ENCODE results near the gene MRPL55. TPM values are rescaled to one million over a fixed set of nuclear protein-coding genes. Genes with fewer than 3 reads are reported as not detected.

The MRPL55 gene
- 38.1 TPM for total RNA-seq

DNA sequence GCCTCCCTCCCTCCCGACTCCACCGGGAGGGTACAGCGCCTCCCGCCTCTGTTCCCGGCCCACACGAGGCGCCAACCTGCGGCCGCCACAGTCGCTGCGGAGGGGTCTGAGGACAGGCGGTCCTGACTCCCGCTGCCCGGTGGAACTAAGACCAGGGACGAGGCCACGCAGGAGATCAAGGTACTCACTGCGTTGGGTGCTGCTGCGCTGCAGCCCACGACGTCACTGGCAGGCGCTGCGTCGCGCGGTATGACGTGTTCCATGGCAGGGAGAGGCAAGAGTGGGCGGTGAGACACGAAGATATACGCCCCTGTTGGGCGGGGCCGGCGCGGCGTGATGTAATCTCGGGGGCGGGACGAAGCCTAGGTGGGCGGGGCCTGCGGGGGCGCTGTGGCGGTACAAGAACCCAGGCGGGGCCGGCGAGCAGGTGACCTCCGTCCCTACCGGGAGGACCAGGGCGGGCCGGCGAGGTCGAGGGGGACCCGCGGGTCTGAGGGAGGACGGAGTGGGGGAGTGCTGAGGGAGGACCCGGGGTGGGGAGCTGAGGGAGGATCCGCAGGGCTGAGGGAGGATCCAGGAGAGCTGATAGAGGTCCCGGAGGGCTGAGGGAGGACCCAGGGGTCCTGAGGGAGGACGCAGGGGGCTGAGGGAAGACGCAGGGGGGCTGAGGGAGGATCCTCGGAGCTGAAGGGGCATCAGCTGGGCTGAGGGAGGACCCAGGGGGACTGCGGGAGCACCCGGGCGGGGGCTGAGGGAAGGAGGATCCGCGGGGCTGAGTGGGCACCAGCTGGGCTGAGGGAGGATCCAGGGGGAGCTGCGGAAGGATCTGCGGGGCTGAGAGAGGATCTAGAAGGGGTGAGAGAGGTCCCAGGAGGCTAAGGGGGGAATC, at the start of gene MRPL55:
Gene MRPL55, minus strand, starts transcription at position 227 of the 889 bp plus-strand sequence. CDS start 1,039 bp downstream, outside the sequence.
- Histone ChIP-seq H3K27ac (ENCODE audit: low read depth, low read length) (peak within 1 kb of the TSS; percentile 83), H3K9me3 (ENCODE audit: control insufficient read depth in 3 of 3, low read length in 3 of 3) (no peaks in the 10 kb centered on the region), H3K9ac (ENCODE audit: low read depth in 1 of 3, low read length in 3 of 3) (peak within 1 kb of the TSS; percentile 96 to 99 (median 97)), H3K4me1 (ENCODE audit: control insufficient read depth in 3 of 3, insufficient read depth in 3 of 3, low read length in 3 of 3) (peaks cover 25 to 35% (median 30%) of the 10 kb centered on the region in 3 donors), H3K27me3 (ENCODE audit: control insufficient read depth in 3 of 3, insufficient read depth in 3 of 3, low read length in 3 of 3) (no peaks in the 10 kb centered on the region), H3K36me3 (ENCODE audit: control insufficient read depth in 3 of 3, insufficient read depth in 3 of 3, low read length in 3 of 3) (peaks cover 16 to 22% (median 21%) of the 10 kb centered on the region in 3 donors), H3K4me3 (ENCODE audit: low read length in 3 of 3) (peak within 1 kb of the TSS; percentile 95 to 100 (median 98))

DNA sequence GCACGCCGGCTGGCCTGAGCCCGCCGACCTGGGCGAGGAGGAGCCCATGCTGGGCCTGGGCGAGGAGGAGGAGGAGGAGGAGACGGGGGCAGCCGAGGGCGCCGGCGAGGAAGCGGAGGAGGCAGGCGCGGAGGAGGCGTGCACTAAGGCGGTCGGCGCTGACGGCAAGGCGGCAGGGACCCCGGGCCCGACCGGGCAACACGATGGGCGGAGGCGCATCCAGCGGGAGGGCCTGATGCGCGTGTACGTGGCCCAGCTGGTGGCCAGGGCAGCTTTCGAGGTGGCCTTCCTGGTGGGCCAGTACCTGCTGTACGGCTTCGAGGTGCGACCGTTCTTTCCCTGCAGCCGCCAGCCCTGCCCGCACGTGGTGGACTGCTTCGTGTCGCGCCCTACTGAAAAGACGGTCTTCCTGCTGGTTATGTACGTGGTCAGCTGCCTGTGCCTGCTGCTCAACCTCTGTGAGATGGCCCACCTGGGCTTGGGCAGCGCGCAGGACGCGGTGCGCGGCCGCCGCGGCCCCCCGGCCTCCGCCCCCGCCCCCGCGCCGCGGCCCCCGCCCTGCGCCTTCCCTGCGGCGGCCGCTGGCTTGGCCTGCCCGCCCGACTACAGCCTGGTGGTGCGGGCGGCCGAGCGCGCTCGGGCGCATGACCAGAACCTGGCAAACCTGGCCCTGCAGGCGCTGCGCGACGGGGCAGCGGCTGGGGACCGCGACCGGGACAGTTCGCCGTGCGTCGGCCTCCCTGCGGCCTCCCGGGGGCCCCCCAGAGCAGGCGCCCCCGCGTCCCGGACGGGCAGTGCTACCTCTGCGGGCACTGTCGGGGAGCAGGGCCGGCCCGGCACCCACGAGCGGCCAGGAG, 49.3 kb upstream of the MRPL55 start:
- Histone ChIP-seq H3K9me3 (ENCODE audit: control insufficient read depth in 3 of 3, low read length in 3 of 3) (no peaks in the 10 kb centered on the region), H3K27me3 (ENCODE audit: control insufficient read depth in 3 of 3, insufficient read depth in 3 of 3, low read length in 3 of 3) (peaks cover 27 to 41% (median 28%) of the 10 kb centered on the region in 3 donors), H3K4me3 (ENCODE audit: low read length in 3 of 3) (peak overlapping the region in 1 of 3 donors; percentile 13), H3K9ac (ENCODE audit: low read depth in 1 of 3, low read length in 3 of 3) (peak overlapping the region in 1 of 3 donors; percentile 40), H3K4me1 (ENCODE audit: control insufficient read depth in 3 of 3, insufficient read depth in 3 of 3, low read length in 3 of 3) (peaks cover 19 to 26% (median 25%) of the 10 kb centered on the region in 3 donors), H3K27ac (ENCODE audit: low read depth, low read length) (no peak overlapping the region), H3K36me3 (ENCODE audit: control insufficient read depth in 3 of 3, insufficient read depth in 3 of 3, low read length in 3 of 3) (no peaks in the 10 kb centered on the region)

DNA sequence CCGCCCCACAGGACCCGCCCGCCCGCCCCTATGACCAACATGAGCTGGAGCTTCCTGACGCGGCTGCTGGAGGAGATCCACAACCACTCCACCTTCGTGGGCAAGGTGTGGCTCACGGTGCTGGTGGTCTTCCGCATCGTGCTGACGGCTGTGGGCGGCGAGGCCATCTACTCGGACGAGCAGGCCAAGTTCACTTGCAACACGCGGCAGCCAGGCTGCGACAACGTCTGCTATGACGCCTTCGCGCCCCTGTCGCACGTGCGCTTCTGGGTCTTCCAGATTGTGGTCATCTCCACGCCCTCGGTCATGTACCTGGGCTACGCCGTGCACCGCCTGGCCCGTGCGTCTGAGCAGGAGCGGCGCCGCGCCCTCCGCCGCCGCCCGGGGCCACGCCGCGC, 48.6 kb upstream of the MRPL55 start:
- no peaks in the 10 kb centered on the region for H3K9me3 ChIP-seq (ENCODE audit: control insufficient read depth in 3 of 3, low read length in 3 of 3)

DNA sequence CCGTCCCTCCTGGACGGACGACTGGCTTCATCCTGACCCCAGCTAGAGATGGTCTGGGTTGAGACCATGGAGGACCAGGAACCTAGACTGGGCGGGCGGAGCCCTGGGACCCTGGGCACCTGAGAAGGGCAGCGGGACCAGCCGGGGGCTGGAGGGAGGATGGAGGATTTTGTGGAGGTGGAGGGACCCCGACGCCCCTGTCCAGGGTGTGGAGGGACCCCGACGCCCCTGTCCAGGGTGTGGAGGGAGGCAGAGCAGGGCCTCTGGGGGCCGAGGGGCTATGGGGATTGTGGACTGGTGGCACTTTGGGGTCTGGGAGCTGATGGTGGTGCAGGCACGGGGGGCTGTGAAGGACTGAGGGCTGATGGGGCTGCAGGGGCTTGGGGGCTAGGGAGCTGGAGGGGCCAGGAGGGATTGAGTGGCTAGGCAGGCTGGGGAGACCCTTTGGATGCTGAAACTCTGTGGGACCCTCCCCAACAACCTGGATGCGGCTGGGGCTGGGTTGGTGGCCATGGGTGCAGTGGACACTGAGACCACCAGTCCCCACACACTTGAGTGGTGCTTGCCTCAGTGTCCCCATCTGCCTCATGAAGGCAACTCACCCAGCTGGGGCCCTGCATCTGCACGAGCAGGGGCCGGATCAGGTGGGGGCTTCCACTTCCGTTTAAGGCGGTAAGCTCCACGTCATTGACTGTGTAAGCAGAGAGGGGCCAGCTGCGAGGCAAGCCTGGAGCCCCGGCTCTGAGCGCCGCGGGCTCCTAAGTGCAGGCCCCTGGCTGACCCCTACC, 48.0 kb upstream of the MRPL55 start:
- H3K9me3 ChIP-seq (ENCODE audit: control insufficient read depth in 3 of 3, low read length in 3 of 3) = no peaks in the 10 kb centered on the region
- peaks cover 27 to 40% (median 27%) of the 10 kb centered on the region in 3 donors for H3K27me3 ChIP-seq (ENCODE audit: control insufficient read depth in 3 of 3, insufficient read depth in 3 of 3, low read length in 3 of 3)
- H3K4me1 ChIP-seq (ENCODE audit: control insufficient read depth in 3 of 3, insufficient read depth in 3 of 3, low read length in 3 of 3) = peaks cover 10 to 13% (median 12%) of the 10 kb centered on the region in 3 donors

More for the DNA sequence above, 48.6 kb upstream of the MRPL55 start:
- no peak overlapping the region for H3K9ac ChIP-seq (ENCODE audit: low read depth in 1 of 3, low read length in 3 of 3)
- H3K27me3 ChIP-seq (ENCODE audit: control insufficient read depth in 3 of 3, insufficient read depth in 3 of 3, low read length in 3 of 3) = peaks cover 27 to 41% (median 28%) of the 10 kb centered on the region in 3 donors
- H3K27ac ChIP-seq (ENCODE audit: low read depth, low read length) = no peak overlapping the region
- H3K4me3 ChIP-seq (ENCODE audit: low read length in 3 of 3) = no peak overlapping the region
- H3K4me1 ChIP-seq (ENCODE audit: control insufficient read depth in 3 of 3, insufficient read depth in 3 of 3, low read length in 3 of 3) = peaks cover 15 to 19% (median 18%) of the 10 kb centered on the region in 3 donors
- no peaks in the 10 kb centered on the region for H3K36me3 ChIP-seq (ENCODE audit: control insufficient read depth in 3 of 3, insufficient read depth in 3 of 3, low read length in 3 of 3)

DNA sequence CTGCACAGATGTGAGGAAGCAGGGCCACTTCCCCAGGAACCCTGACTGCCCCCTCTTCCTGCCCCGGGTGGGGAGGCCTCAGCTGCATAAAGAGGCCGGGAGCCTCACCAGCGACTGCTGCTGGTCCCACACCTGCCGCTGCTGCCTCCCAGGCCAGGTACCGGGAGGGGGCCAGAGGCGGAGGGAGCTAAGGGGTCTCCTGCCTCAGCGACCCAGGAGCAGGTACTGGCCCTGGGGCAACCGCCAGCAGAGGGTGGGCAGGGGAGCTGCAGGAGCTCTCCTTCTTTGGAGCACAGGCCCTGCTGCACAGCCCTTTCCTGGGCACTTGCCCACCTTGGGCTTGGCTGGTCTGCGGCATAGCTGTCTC, 47.4 kb upstream of the MRPL55 start:
- H3K4me3 ChIP-seq (ENCODE audit: low read length in 3 of 3) = peak overlapping the region in 1 of 3 donors; percentile 6
- no peaks in the 10 kb centered on the region for H3K36me3 ChIP-seq (ENCODE audit: control insufficient read depth in 3 of 3, insufficient read depth in 3 of 3, low read length in 3 of 3)
- H3K9me3 ChIP-seq (ENCODE audit: control insufficient read depth in 3 of 3, low read length in 3 of 3) = no peaks in the 10 kb centered on the region
- no peak overlapping the region for H3K9ac ChIP-seq (ENCODE audit: low read depth in 1 of 3, low read length in 3 of 3)
- H3K27me3 ChIP-seq (ENCODE audit: control insufficient read depth in 3 of 3, insufficient read depth in 3 of 3, low read length in 3 of 3) = peaks cover 26 to 33% (median 26%) of the 10 kb centered on the region in 3 donors
- peaks cover 8 to 11% (median 9%) of the 10 kb centered on the region in 3 donors for H3K4me1 ChIP-seq (ENCODE audit: control insufficient read depth in 3 of 3, insufficient read depth in 3 of 3, low read length in 3 of 3)
- H3K27ac ChIP-seq (ENCODE audit: low read depth, low read length) = no peak overlapping the region

More for the DNA sequence above, 48.0 kb upstream of the MRPL55 start:
- H3K4me3 ChIP-seq (ENCODE audit: low read length in 3 of 3) = peak overlapping the region in 1 of 3 donors; percentile 6
- H3K9ac ChIP-seq (ENCODE audit: low read depth in 1 of 3, low read length in 3 of 3) = no peak overlapping the region
- no peaks in the 10 kb centered on the region for H3K36me3 ChIP-seq (ENCODE audit: control insufficient read depth in 3 of 3, insufficient read depth in 3 of 3, low read length in 3 of 3)
- H3K27ac ChIP-seq (ENCODE audit: low read depth, low read length) = no peak overlapping the region

DNA sequence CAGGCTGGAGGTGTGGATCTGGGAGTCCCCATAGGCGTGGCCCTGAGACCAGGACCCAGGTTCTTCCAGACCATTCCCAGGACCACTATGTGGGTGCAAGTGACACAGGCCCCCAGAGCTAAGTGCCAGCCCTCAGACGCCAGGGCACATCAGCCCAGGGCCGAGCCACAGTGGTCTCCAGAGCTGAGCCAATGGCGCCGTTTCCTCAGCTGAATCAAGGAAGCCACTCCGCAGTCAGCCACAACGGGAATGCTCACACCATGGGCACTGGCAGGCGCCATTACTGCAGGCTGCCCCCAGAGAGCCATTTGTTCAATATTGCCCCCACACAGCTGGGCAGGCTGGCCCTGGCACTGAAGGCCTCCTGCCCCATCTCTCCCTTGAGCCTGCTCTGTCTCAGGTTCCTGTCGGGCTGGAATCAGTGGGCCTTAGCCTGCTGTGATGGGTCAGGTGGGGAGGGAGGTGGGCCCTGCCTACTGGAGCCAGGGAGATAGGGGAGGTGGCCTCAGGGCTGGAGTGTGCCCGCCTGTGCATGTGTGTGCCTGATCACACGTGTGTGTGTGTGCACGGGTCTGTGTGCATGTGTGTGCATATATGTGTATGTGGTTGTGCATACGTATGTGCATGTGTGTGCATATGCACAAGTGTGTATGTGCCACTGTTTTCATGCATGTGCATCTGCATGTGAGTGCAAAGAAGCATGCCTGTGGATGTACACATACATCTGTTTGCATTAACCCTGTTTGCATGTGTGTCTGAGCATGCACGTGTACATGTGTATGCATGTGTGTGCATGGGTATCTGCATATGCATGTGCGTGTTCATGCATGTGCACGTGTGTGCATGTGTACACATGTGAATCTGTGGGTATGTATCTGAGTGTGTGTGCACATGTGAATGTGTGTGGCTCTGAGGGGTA, 46.8 kb upstream of the MRPL55 start:
- Histone ChIP-seq H3K4me1 (ENCODE audit: control insufficient read depth in 3 of 3, insufficient read depth in 3 of 3, low read length in 3 of 3) (peaks cover 10 to 15% (median 14%) of the 10 kb centered on the region in 3 donors), H3K9ac (ENCODE audit: low read depth in 1 of 3, low read length in 3 of 3) (no peak overlapping the region), H3K27me3 (ENCODE audit: control insufficient read depth in 3 of 3, insufficient read depth in 3 of 3, low read length in 3 of 3) (peaks cover 23 to 31% (median 26%) of the 10 kb centered on the region in 3 donors), H3K4me3 (ENCODE audit: low read length in 3 of 3) (no peak overlapping the region), H3K36me3 (ENCODE audit: control insufficient read depth in 3 of 3, insufficient read depth in 3 of 3, low read length in 3 of 3) (no peaks in the 10 kb centered on the region), H3K9me3 (ENCODE audit: control insufficient read depth in 3 of 3, low read length in 3 of 3) (no peaks in the 10 kb centered on the region), H3K27ac (ENCODE audit: low read depth, low read length) (no peak overlapping the region)

DNA sequence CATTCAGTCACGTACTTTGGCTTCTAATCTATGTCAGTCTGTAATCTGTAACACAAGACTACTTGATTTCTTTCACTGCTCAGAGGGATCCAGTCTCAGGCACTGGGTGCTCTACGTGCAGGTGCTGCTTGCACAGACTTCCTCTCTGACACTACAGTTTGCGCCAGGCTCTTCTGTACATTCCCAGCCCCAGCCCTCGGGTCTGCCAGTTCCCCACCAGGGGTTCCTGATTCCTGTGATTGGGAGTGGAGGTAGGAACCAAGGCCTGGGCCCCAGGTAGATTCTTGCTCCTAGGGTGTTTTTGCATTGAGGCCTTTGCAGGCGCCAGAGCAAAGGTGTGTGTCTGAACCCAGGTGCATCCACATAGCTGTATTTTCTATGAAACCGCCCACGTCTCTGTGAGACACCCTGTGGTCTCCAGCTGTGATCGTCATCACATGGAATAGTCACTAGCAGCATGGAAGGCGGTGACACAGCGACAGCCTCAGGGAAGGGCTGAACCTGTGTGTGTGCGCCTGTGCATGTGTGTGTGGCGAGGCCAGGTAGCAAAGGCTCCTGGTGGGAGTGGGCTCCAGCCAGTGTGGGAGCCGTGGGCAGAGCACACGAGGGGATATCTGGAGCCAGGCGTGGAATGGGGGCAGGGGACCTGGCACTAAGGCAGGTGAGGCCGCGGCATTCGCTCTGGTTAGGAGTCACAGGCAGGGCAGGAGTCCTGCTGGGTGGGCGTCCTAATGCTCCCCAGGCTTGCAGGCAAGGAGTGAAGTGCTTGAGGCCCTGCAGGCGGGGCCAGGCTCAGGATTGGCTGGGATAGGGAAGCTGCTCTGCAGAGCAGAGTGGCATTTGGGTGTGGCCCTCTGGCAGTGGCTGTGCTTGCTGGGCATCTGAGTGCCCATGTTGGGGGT, 45.8 kb upstream of the MRPL55 start:
- Histone ChIP-seq H3K27ac (ENCODE audit: low read depth, low read length) (no peak overlapping the region), H3K4me3 (ENCODE audit: low read length in 3 of 3) (no peak overlapping the region), H3K4me1 (ENCODE audit: control insufficient read depth in 3 of 3, insufficient read depth in 3 of 3, low read length in 3 of 3) (peaks cover 13 to 22% (median 18%) of the 10 kb centered on the region in 3 donors), H3K27me3 (ENCODE audit: control insufficient read depth in 3 of 3, insufficient read depth in 3 of 3, low read length in 3 of 3) (peaks cover 23 to 25% (median 23%) of the 10 kb centered on the region in 3 donors), H3K9ac (ENCODE audit: low read depth in 1 of 3, low read length in 3 of 3) (no peak overlapping the region), H3K9me3 (ENCODE audit: control insufficient read depth in 3 of 3, low read length in 3 of 3) (no peaks in the 10 kb centered on the region), H3K36me3 (ENCODE audit: control insufficient read depth in 3 of 3, insufficient read depth in 3 of 3, low read length in 3 of 3) (no peaks in the 10 kb centered on the region)

DNA sequence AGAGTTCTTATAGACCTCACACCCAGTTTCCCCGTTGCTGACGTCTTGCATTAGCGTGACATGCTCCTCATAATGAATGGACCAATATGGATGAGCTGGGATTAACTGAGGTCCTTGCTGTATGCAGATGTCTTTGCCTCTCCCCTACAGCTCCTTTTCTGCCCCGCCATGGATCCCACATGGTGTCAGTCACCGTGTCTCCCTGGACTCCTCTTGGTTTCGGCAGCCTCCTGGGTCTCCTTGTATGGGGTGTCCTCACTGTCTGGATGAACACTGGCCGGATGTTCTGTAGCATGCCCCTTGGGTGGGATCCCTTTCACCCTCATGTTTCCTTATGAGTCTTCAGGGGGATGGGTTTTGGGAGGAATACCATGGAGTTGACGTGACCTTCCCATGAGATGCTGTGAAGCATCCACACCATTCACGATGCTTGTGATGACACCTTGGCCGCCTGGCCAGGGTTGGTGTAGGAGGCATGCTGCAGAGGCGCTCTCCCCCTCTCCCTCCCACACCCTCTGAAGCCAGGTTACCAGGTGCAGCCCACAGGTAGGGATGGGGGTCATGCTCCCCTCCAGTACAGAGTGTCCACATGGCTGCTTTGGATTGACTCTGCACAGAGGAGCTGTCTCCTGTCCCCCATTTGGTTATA, 45.0 kb upstream of the MRPL55 start:
- peaks cover 16 to 25% (median 22%) of the 10 kb centered on the region in 3 donors for H3K4me1 ChIP-seq (ENCODE audit: control insufficient read depth in 3 of 3, insufficient read depth in 3 of 3, low read length in 3 of 3)
- H3K9ac ChIP-seq (ENCODE audit: low read depth in 1 of 3, low read length in 3 of 3) = no peak overlapping the region

More for the DNA sequence above, 45.0 kb upstream of the MRPL55 start:
- Histone ChIP-seq H3K36me3 (ENCODE audit: control insufficient read depth in 3 of 3, insufficient read depth in 3 of 3, low read length in 3 of 3) (no peaks in the 10 kb centered on the region), H3K9me3 (ENCODE audit: control insufficient read depth in 3 of 3, low read length in 3 of 3) (no peaks in the 10 kb centered on the region), H3K27ac (ENCODE audit: low read depth, low read length) (no peak overlapping the region), H3K4me3 (ENCODE audit: low read length in 3 of 3) (no peak overlapping the region), H3K27me3 (ENCODE audit: control insufficient read depth in 3 of 3, insufficient read depth in 3 of 3, low read length in 3 of 3) (peaks cover 16 to 20% (median 19%) of the 10 kb centered on the region in 3 donors)

All from skeletal muscle tissue (tissue), 4 donors.